ENCODE measurements around the gene KRTAP1-4. TPM values are rescaled to one million over a fixed set of nuclear protein-coding genes. Genes with fewer than 3 reads are reported as not detected.

KRTAP1-4 gene
- total RNA-seq, 1 experiment from 2014 or later = not detected

Other genes with a start within 250 kb of the KRTAP1-4 start
- not detected in 2 replicates for gene KRT27, start 247.6 kb downstream of the KRTAP1-4 start, total RNA-seq (2014; rRNA removed; shearing (Covaris generic))
- gene KRT28, start 230.2 kb downstream of the KRTAP1-4 start, total RNA-seq (2014; rRNA removed; shearing (Covaris generic)) = not detected in 2 replicates
- 2.4 and 5.4 TPM in 2 replicates for gene KRT10, start 207.6 kb downstream of the KRTAP1-4 start, total RNA-seq (2014; rRNA removed; shearing (Covaris generic))
- not detected in 2 replicates for gene KRT12, start 163.0 kb downstream of the KRTAP1-4 start, total RNA-seq (2014; rRNA removed; shearing (Covaris generic))
- gene KRT20, start 145.0 kb downstream of the KRTAP1-4 start, total RNA-seq (2014; rRNA removed; shearing (Covaris generic)) = not detected in 2 replicates
- not detected in 2 replicates for gene KRT23, start 92.5 kb downstream of the KRTAP1-4 start, total RNA-seq (2014; rRNA removed; shearing (Covaris generic))
- gene KRT39, start 63.2 kb downstream of the KRTAP1-4 start, total RNA-seq (2014; rRNA removed; shearing (Covaris generic)) = not detected in 2 replicates
- gene KRT40, start 45.9 kb downstream of the KRTAP1-4 start, total RNA-seq (2014; rRNA removed; shearing (Covaris generic)) = not detected in 2 replicates
- not detected in 2 replicates for gene KRTAP3-3, start 36.0 kb downstream of the KRTAP1-4 start, total RNA-seq (2014; rRNA removed; shearing (Covaris generic))
- gene KRTAP3-2, start 30.3 kb downstream of the KRTAP1-4 start, total RNA-seq (2014; rRNA removed; shearing (Covaris generic)) = not detected in 2 replicates
- gene KRTAP3-1, start 21.1 kb downstream of the KRTAP1-4 start, total RNA-seq (2014; rRNA removed; shearing (Covaris generic)) = not detected in 2 replicates
- gene KRTAP1-5, start 3.0 kb downstream of the KRTAP1-4 start, total RNA-seq (2014; rRNA removed; shearing (Covaris generic)) = not detected in 2 replicates
- not detected in 2 replicates for gene KRTAP1-3, start 4.7 kb upstream of the KRTAP1-4 start, total RNA-seq (2014; rRNA removed; shearing (Covaris generic))
- gene KRTAP1-1, start 11.3 kb upstream of the KRTAP1-4 start, total RNA-seq (2014; rRNA removed; shearing (Covaris generic)) = not detected in 2 replicates
- not detected in 2 replicates for gene KRTAP2-1, start 17.1 kb upstream of the KRTAP1-4 start, total RNA-seq (2014; rRNA removed; shearing (Covaris generic))
- gene KRTAP2-2, start 25.0 kb upstream of the KRTAP1-4 start, total RNA-seq (2014; rRNA removed; shearing (Covaris generic)) = not detected in 2 replicates
- gene KRTAP2-3, start 29.9 kb upstream of the KRTAP1-4 start, total RNA-seq (2014; rRNA removed; shearing (Covaris generic)) = not detected in 2 replicates
- not detected in 2 replicates for gene KRTAP2-4, start 35.7 kb upstream of the KRTAP1-4 start, total RNA-seq (2014; rRNA removed; shearing (Covaris generic))
- not detected in 2 replicates for gene KRTAP4-7, start 54.0 kb upstream of the KRTAP1-4 start, total RNA-seq (2014; rRNA removed; shearing (Covaris generic))
- not detected in 2 replicates for gene KRTAP4-8, start 67.9 kb upstream of the KRTAP1-4 start, total RNA-seq (2014; rRNA removed; shearing (Covaris generic))
- gene KRTAP4-16, start 72.0 kb upstream of the KRTAP1-4 start, total RNA-seq (2014; rRNA removed; shearing (Covaris generic)) = not detected in 2 replicates
- not detected in 2 replicates for gene KRTAP4-9, start 75.2 kb upstream of the KRTAP1-4 start, total RNA-seq (2014; rRNA removed; shearing (Covaris generic))
- not detected in 2 replicates for gene KRTAP4-11, start 88.2 kb upstream of the KRTAP1-4 start, total RNA-seq (2014; rRNA removed; shearing (Covaris generic))
- not detected in 2 replicates for gene KRTAP4-12, start 94.0 kb upstream of the KRTAP1-4 start, total RNA-seq (2014; rRNA removed; shearing (Covaris generic))
- gene KRTAP4-6, start 110.3 kb upstream of the KRTAP1-4 start, total RNA-seq (2014; rRNA removed; shearing (Covaris generic)) = not detected in 2 replicates
- gene KRTAP4-5, start 119.6 kb upstream of the KRTAP1-4 start, total RNA-seq (2014; rRNA removed; shearing (Covaris generic)) = not detected in 2 replicates
- gene KRTAP4-4, start 130.6 kb upstream of the KRTAP1-4 start, total RNA-seq (2014; rRNA removed; shearing (Covaris generic)) = not detected in 2 replicates
- not detected in 2 replicates for gene KRTAP4-3, start 138.0 kb upstream of the KRTAP1-4 start, total RNA-seq (2014; rRNA removed; shearing (Covaris generic))
- gene KRTAP4-2, start 148.0 kb upstream of the KRTAP1-4 start, total RNA-seq (2014; rRNA removed; shearing (Covaris generic)) = not detected in 2 replicates
- gene KRTAP4-1, start 154.7 kb upstream of the KRTAP1-4 start, total RNA-seq (2014; rRNA removed; shearing (Covaris generic)) = 0.38 and 0.70 TPM in 2 replicates
- not detected in 2 replicates for gene KRTAP9-1, start 159.7 kb upstream of the KRTAP1-4 start, total RNA-seq (2014; rRNA removed; shearing (Covaris generic))
- gene KRTAP9-2, start 196.5 kb upstream of the KRTAP1-4 start, total RNA-seq (2014; rRNA removed; shearing (Covaris generic)) = not detected in 2 replicates
- gene KRTAP9-3, start 202.3 kb upstream of the KRTAP1-4 start, total RNA-seq (2014; rRNA removed; shearing (Covaris generic)) = not detected in 2 replicates
- gene KRTAP9-8, start 207.8 kb upstream of the KRTAP1-4 start, total RNA-seq (2014; rRNA removed; shearing (Covaris generic)) = not detected in 2 replicates
- not detected in 2 replicates for gene KRTAP9-4, start 219.5 kb upstream of the KRTAP1-4 start, total RNA-seq (2014; rRNA removed; shearing (Covaris generic))
- not detected in 2 replicates for gene KRTAP9-9, start 225.2 kb upstream of the KRTAP1-4 start, total RNA-seq (2014; rRNA removed; shearing (Covaris generic))
- not detected in 2 replicates for gene KRTAP9-6, start 235.2 kb upstream of the KRTAP1-4 start, total RNA-seq (2014; rRNA removed; shearing (Covaris generic))
- gene KRTAP9-7, start 245.5 kb upstream of the KRTAP1-4 start, total RNA-seq (2014; rRNA removed; shearing (Covaris generic)) = not detected in 2 replicates

Measured in H7 (cell line).